Measurements from ENCODE around the gene EGFL7.

The EGFL7 gene

DNA sequence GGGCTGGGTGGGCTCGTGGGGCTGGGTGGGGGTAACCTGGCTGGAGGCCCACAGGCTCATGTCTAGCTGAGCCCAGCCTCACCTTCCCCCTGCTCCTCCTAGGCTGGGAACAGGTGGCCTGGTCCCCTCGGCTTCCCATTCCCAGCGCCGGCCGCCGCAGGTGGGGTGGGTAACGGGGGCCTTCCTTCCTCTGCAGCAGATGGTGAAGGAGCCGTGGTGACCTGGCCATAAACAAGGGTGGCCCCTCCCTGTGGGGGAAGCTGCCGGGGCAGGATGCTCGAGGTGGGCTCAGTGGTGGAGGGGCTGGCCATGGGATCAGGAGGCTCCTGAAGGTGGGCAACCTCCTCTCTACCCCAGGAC lies 41.0 kb upstream of the EGFL7 start:
- no peak overlapping the region for H3K27ac ChIP-seq

DNA sequence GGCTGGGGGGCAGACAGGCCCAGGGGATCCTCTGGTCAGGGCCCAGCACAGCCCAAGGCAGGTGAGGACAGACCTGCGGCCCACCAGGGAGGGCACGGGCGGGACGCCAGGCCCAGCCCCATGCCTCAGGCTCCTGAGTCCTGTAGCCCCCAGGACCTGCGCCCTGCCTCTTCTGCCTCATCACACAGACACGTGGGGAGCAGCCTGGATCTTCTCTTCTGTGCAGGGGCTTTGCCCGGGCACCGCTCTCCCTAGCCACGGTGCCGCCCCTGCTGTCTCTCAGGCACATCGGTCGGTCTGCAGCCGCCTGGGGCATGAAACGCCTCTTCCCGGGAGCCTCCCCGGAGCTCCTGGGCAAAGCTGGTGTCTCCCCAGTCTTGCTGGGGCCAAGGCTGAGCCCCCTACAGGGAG lies 40.2 kb upstream of the EGFL7 start:
- TF ChIP-seq, protein P1, sequence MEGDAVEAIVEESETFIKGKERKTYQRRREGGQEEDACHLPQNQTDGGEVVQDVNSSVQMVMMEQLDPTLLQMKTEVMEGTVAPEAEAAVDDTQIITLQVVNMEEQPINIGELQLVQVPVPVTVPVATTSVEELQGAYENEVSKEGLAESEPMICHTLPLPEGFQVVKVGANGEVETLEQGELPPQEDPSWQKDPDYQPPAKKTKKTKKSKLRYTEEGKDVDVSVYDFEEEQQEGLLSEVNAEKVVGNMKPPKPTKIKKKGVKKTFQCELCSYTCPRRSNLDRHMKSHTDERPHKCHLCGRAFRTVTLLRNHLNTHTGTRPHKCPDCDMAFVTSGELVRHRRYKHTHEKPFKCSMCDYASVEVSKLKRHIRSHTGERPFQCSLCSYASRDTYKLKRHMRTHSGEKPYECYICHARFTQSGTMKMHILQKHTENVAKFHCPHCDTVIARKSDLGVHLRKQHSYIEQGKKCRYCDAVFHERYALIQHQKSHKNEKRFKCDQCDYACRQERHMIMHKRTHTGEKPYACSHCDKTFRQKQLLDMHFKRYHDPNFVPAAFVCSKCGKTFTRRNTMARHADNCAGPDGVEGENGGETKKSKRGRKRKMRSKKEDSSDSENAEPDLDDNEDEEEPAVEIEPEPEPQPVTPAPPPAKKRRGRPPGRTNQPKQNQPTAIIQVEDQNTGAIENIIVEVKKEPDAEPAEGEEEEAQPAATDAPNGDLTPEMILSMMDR (conservative IDR thresholded peaks at IDR 0.05): no peak
- no peak overlapping the region for H3K27ac ChIP-seq

More for the DNA sequence above, 41.0 kb upstream of the EGFL7 start:
- TF ChIP-seq, protein P1 (conservative IDR thresholded peaks at IDR 0.05): no peak

DNA sequence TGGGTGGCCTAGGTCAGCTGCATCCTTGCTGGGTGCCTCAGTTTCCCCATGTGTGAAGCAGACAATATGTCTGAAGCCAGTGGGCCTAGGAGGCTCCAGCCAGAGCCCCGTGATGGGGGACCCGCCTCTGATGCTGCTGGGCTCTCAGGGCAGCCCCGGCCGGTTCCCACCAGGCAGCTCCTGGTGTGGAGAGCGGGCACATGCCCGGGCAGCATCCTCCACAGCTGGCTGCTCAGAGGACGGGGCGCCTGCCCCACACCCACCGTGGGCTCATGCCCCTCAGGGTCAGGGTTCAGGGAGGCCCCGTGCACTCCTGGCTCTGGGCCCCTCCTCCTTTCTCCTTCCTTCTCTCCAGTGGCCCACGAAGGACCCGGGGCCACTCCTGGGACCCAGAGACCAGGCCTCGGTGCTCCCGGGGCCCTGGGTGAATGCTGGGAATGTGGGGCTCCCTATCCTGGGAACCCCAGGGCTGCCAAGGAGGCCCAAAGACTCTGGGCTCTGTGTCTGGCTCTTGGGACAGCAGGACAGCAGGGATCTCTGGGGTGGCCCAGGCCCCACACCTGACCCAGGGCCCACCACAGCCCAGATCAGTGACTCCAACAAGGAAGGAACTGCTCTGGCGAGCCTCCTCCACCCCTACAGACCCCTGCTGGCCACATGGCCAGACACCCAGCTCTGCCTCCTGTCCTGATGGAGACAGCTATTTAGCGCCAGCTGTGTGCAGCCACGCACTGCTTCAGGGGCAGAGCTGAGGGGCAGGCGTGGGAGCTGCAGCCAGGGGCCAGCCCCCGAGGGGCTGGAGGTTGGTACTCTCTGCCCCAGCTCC lies 39.5 kb upstream of the EGFL7 start:
- TF ChIP-seq, protein P1 (conservative IDR thresholded peaks at IDR 0.05): no peak
- no peak overlapping the region for H3K27ac ChIP-seq

DNA sequence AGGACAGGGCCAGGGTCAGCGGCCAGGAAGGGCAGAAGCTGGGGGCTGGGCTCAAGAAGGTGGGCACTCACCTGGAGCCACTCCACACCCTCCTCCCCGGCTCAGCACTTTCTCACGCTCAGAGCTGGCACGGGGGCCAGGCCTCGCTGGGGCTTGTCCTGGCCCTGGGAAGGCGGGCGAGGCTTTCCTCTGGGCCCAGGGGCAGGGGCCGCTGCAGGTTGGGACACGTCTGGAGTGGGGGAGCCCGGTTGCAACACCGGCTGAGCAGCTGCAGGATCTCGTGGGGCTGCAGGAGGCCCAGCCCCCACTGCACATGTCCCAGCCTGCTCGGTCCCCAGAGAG lies 38.9 kb upstream of the EGFL7 start:
- no peak overlapping the region for H3K27ac ChIP-seq
- TF ChIP-seq, protein P1 (conservative IDR thresholded peaks at IDR 0.05): no peak

DNA sequence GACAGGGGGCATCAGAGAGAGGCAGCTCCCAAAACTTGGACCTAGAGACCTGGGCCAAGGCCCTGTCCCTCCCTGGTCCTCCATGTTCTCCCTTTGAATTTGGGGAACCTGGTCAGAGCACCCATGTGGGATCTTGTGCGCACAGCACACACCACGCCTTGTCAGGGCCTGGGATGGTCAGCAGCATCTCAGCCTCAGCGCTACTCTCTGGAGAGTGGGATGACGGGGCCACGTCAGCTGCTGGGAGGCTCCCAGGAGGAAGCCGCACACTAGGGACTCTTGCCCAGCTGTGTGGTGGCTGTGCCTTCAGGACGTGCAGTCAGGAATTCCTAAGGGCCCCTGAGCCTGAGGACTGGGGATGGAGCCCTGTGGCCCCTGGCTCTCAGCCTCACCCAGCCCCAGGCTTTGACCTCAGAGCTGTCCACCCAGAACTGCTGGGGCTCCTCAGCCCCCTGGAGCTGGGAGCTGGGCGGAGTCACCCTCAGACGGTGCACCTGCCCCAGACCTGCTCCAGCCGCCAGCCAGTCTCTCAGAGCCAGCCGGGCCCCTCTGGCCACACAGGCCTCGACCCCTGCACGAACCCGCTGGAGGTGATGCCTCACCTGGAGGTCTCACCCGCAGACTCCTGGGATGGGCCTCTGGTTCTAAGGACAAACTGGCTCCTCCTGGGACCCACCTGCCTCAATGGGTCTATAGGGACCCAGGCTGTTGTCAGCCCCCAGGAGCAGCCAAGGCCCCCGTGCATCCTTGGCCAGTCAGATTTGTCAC lies 38.3 kb upstream of the EGFL7 start:
- H3K27ac ChIP-seq: peak overlapping the region; percentile 58; the same call in 1 of the 2 replicates
- TF ChIP-seq, protein P1 (conservative IDR thresholded peaks at IDR 0.05): no peak

DNA sequence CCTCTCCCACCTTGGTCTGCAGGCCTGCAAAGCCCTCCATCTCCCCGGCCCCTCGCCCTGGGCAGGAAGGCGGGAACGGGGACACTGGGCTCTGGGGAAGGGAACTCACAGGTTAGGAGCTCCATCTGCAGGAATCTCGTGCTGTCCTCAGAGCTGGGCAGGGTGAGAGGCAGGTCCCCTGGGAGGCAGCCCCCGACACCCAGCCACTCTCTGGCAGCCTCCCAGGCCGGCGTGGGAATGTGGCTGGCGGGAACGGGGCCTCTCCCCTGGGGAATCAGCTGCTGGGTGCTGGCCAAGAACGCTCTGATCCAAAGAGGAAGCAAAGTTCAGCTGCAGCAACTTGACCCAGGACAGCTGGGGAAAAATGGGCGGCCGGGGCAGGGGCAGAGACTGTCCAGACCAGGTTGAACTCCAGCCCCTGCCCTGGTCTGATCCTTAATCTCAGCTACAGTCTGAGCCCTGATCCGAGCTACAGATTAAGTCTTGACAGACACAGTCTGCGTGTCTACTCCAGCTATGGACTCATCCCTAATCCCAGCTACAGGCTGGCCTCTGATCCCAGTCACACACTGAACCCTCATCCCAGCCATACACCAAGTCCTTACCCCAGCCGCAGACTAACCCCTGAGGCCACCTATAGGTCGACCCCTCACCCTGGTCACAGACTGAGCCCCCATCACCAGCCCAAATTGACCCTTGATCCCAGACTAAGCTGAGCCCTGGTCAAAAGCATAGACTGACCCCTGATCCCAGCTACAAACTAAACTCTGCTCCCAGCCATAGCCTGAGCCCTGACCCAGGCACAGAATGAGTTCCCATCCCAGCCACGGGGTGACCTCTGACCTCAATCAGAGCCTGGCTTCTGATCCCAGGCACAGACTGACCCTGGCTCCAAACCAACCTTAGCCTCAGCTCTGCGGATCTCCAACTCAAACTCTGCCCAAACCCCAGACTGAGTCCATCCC lies 37.3 kb upstream of the EGFL7 start:
- TF ChIP-seq, protein P1 (conservative IDR thresholded peaks at IDR 0.05): peak; percentile 63
- peak overlapping the region; percentile 58 for H3K27ac ChIP-seq

Data from VCaP (cell line).